Vagina (tissue), 2 donors: ENCODE results near the gene ERN1.
A peak's percentile ranks its signal among the peaks of the same experiment; 100 is the strongest.

Experiments used
- CTCF ChIP-seq, 3 experiments: fragments of 450-650 bp in 2 of 3; fragments of 200-600 bp in 1 of 3; sonication (generic) in 1 of 3; IDR thresholded peaks; one replicate each; pipeline ENCODE4 v1.5.1; 2017 to 2019; ENCODE audit warnings: antibody characterized with exemption in 3 of 3, mild to moderate bottlenecking in 2 of 3, moderate library complexity in 2 of 3
- POLR2AphosphoS5 ChIP-seq, 2 donors: sonication (generic); formaldehyde crosslinking; IDR thresholded peaks; one replicate each; pipeline ENCODE4 v1.9.0; 2017; ENCODE audit warnings: antibody characterized with exemption in 2 of 2, mild to moderate bottlenecking in 2 of 2, low read depth in 1 of 2; ENCODE audit not compliant: insufficient read depth in 1 of 2

DNA sequence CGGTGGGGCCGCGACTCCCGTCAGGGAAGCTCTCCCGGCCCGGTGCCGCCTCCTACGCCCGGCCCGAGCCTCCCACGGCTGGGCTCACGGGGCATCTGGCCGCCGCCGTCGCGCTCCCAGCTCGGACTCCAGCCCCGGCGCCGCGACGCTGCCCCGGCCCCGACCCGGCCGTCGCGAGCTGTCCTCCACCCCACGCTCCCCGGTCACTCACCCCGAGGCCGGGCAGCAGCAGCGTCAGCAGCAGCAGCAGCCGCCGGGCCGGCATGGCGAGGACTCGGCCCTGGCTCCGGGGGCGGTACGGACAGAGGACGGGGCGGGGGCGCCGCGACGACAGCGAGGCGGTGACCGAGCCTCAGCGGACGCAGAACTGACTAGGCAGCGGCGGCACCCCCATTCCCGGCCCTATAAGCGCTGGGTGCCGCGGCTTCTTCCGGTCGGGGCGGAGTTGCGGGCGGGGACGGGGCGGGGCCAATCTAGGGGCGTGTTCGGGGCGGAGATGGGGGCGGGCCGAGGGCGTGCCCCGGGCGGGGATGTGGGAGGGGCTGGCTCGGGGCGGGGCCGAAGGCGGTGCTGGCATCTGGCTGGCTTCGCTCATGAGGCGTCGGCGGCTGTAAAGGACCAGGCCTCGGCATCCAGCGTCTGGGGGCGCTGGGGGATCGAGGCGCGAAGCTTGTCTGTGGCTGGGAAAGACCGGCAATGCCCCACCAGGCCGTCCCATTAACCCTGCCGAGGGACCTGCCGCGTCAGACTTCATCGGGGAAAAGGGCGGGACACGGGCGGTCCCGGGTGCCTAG is at the start of gene ERN1:
- TF ChIP-seq POLR2AphosphoS5 (IDR thresholded peaks at IDR 0.05; ENCODE audit: insufficient read depth in 1 of 2, low read depth in 1 of 2) (peak; percentile 48 to 98), CTCF (IDR thresholded peaks at IDR 0.05) (no peak)
